ES-I3 (cell line): ENCODE results near the gene FMN1.

Experiments
- H3K36me3 ChIP-seq: 2 replicates; pipeline ENCODE4 v1.6.1; 2013; ENCODE audit warnings: mild to moderate bottlenecking, low read length, control low read depth, moderate library complexity; ENCODE audit not compliant: insufficient read depth
- H3K4me1 ChIP-seq: 2 replicates; pipeline ENCODE4 v1.6.1; 2013; ENCODE audit warnings: mild to moderate bottlenecking, control low read depth, low read length; ENCODE audit not compliant: insufficient read depth
- H3K9ac ChIP-seq: 2 replicates; pipeline ENCODE4 v1.6.1; 2013; ENCODE audit warnings: low read depth, mild to moderate bottlenecking, low read length, moderate library complexity
- H3K9me3 ChIP-seq: 2 replicates; pipeline ENCODE4 v1.6.1; 2013; ENCODE audit warnings: mild to moderate bottlenecking, low read length, moderate library complexity; ENCODE audit not compliant: control insufficient read depth, insufficient read depth

The FMN1 gene

GRCh38 chr15:32721596-32721995, 472.9 kb downstream of the FMN1 start:
- Histone ChIP-seq H3K4me1 (no peaks in the 10 kb centered on the region; the same call in 1 of the 2 replicates), H3K9me3 (no peaks in the 10 kb centered on the region), H3K36me3 (no peaks in the 10 kb centered on the region), H3K9ac (no peak overlapping the region)

- Histone ChIP-seq H3K9me3 (no peaks in the 10 kb centered on the region), H3K4me1 (no peaks in the 10 kb centered on the region; the same call in none of the 2 replicates), H3K36me3 (no peaks in the 10 kb centered on the region), H3K9ac (peak overlapping the region; percentile 80)
Observed at GRCh38 chr15:32718821-32719716, 475.4 kb downstream of the FMN1 start.

- peak overlapping the region; percentile 80 for H3K9ac ChIP-seq
- no peaks in the 10 kb centered on the region for H3K9me3 ChIP-seq
- H3K4me1 ChIP-seq: no peaks in the 10 kb centered on the region; the same call in none of the 2 replicates
Observed at GRCh38 chr15:32718227-32718820, 476.2 kb downstream of the FMN1 start.

GRCh38 chr15:32717426-32718226, 476.9 kb downstream of the FMN1 start, which contains the start of gene GREM1:
TSS of gene GREM1 (plus strand) at chr15:32718004. CDS start at chr15:32730691, 12,687 bp downstream.
- Histone ChIP-seq H3K9ac (peak within 1 kb of the TSS; percentile 80), H3K36me3 (no peaks in the 10 kb centered on the region), H3K4me1 (no peaks in the 10 kb centered on the region; the same call in none of the 2 replicates), H3K9me3 (no peaks in the 10 kb centered on the region)

More at GRCh38 chr15:32718227-32718820, 476.2 kb downstream of the FMN1 start:
- H3K36me3 ChIP-seq: no peaks in the 10 kb centered on the region

DNA sequence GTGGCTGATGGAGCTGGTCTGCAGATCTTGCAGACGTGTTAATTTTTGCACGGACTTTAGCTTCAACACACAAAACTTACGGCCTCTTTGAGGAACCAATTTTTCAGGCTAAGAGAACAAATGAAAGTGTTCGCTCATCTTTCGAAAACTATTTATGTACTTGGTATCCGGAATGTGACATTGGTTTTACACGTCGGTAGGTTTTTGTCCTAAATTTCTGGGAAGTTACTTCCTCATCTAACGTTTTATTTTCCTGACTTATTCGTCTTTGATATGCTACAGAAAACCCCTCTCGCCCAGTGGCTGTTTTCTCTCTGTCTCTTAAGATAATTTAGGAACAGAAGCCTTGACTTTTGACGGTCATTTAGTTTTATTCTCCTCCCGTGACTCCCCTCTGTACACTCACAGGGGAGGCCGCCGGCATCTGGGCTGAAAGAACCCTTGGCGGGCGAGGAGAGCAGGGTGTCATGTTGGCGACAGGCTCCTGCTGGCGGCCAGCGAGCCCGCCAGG, 477.5 kb downstream of the FMN1 start:
- H3K9me3 ChIP-seq: no peaks in the 10 kb centered on the region
- peak overlapping the region; percentile 80; the same call in 1 of the 2 replicates for H3K9ac ChIP-seq
- peaks cover 6% of the 10 kb centered on the region for H3K4me1 ChIP-seq
- no peaks in the 10 kb centered on the region for H3K36me3 ChIP-seq

- peak overlapping the region; percentile 80; the same call in 1 of the 2 replicates for H3K9ac ChIP-seq
- peaks cover 8% of the 10 kb centered on the region for H3K4me1 ChIP-seq
- no peaks in the 10 kb centered on the region for H3K9me3 ChIP-seq
- H3K36me3 ChIP-seq: no peaks in the 10 kb centered on the region
Observed at GRCh38 chr15:32716216-32716914, 478.1 kb downstream of the FMN1 start.
